OCI-LY1 (cell line): Measurements from ENCODE around the gene AEBP1.

Experiments used
- H2AFZ ChIP-seq: fragments of 200-600 bp; sonication (generic), shearing (Covaris generic); 2 replicates; pipeline ENCODE4 v1.6.0; 2014; ENCODE audit warnings: antibody characterized with exemption, mild to moderate bottlenecking, low read length
- H3F3A ChIP-seq: fragments of 200-600 bp; sonication (generic), shearing (Covaris generic); 2 replicates; pipeline ENCODE4 v1.6.0; 2014; ENCODE audit warnings: mild to moderate bottlenecking, antibody characterized with exemption, low read length, moderate library complexity; ENCODE audit not compliant: insufficient read depth
- H3K27ac ChIP-seq: fragments of 200-600 bp; sonication (generic); 2 replicates; pipeline ENCODE4 v1.5.1; 2014; ENCODE audit warnings: low read length, mixed run types, mild to moderate bottlenecking, low read depth; ENCODE audit not compliant: poor library complexity, severe bottlenecking
- H3K27me3 ChIP-seq: fragments of 200-600 bp; sonication (generic); 2 replicates; pipeline ENCODE4 v1.6.0; 2014; ENCODE audit warnings: antibody characterized with exemption, mild to moderate bottlenecking, low read length, moderate library complexity; ENCODE audit not compliant: insufficient read depth
- H3K36me3 ChIP-seq: fragments of 200-600 bp; sonication (generic); 2 replicates; pipeline ENCODE4 v1.6.1; 2014; ENCODE audit warnings: mild to moderate bottlenecking, antibody characterized with exemption, low read length, moderate library complexity, mixed read lengths; ENCODE audit not compliant: insufficient read depth
- H3K4me1 ChIP-seq: fragments of 200-600 bp; sonication (generic); 2 replicates; pipeline ENCODE4 v1.5.1; 2014; ENCODE audit warnings: mild to moderate bottlenecking, low read length, moderate library complexity; ENCODE audit not compliant: insufficient read depth, severe bottlenecking
- H3K4me2 ChIP-seq: fragments of 200-600 bp; sonication (generic), shearing (Covaris generic); 2 replicates; pipeline ENCODE4 v1.6.1; 2014; ENCODE audit warnings: low read length
- H3K4me3 ChIP-seq: fragments of 200-600 bp; sonication (generic); 2 replicates; pipeline ENCODE4 v1.5.1; 2014; ENCODE audit warnings: low read length, low read depth, mild to moderate bottlenecking, mixed read lengths; ENCODE audit not compliant: poor library complexity, severe bottlenecking
- H3K79me2 ChIP-seq: fragments of 200-600 bp; shearing (Covaris generic); 2 replicates; pipeline ENCODE4 v1.6.1; 2016; ENCODE audit warnings: mixed run types, low read length, mixed read lengths; ENCODE audit not compliant: insufficient read depth
- H3K9ac ChIP-seq: fragments of 200-600 bp; sonication (generic), shearing (Covaris generic); 2 replicates; pipeline ENCODE4 v1.6.1; 2014; ENCODE audit warnings: mild to moderate bottlenecking, low read length, mixed read lengths
- H3K9me2 ChIP-seq: fragments of 200-600 bp; sonication (generic), shearing (Covaris generic); 2 replicates; pipeline ENCODE4 v1.6.1; 2014; ENCODE audit warnings: low read depth, mild to moderate bottlenecking, low read length, mixed read lengths
- H3K9me3 ChIP-seq: fragments of 200-600 bp; shearing (Covaris generic); 2 replicates; pipeline ENCODE4 v1.6.1; 2014; ENCODE audit warnings: low read length, mixed read lengths
- H4K20me1 ChIP-seq: fragments of 200-600 bp; sonication (generic), shearing (Covaris generic); 2 replicates; pipeline ENCODE4 v1.6.0; 2016; ENCODE audit warnings: mild to moderate bottlenecking, low read length; ENCODE audit not compliant: insufficient read depth
- CTCF ChIP-seq: fragments of 200-600 bp; sonication (generic), shearing (Covaris generic); IDR thresholded peaks from 2 replicates; pipeline ENCODE4 v1.5.1; 2017; ENCODE audit warnings: mild to moderate bottlenecking, antibody characterized with exemption, low read length, moderate library complexity, mixed read lengths
- EZH2 ChIP-seq: fragments of 200-600 bp; sonication (generic), shearing (Covaris generic); IDR thresholded peaks from 2 replicates; pipeline ENCODE4 v1.8.0; 2017; ENCODE audit warnings: borderline replicate concordance, mixed run types, mild to moderate bottlenecking, antibody characterized with exemption, low read length, moderate library complexity, mixed read lengths

Gene AEBP1

GRCh38 chr7:44134943-44135628 is 30.9 kb downstream of the AEBP1 start:
- H3K4me1 ChIP-seq: peaks cover 9% of the 10 kb centered on the region
- no peak overlapping the region for H3K27ac ChIP-seq
- no peak overlapping the region for H3K4me3 ChIP-seq
- no peaks in the 10 kb centered on the region; the same call in 1 of the 2 replicates for H3K27me3 ChIP-seq
- H3K9me2 ChIP-seq: no peaks in the 10 kb centered on the region
- H3F3A ChIP-seq: no peaks in the 10 kb centered on the region
- H2AFZ ChIP-seq: no peak overlapping the region
- no peaks in the 10 kb centered on the region for H4K20me1 ChIP-seq
- no peak overlapping the region for H3K9ac ChIP-seq
- no peaks in the 10 kb centered on the region for H3K9me3 ChIP-seq
- H3K4me2 ChIP-seq: no peak overlapping the region
- H3K36me3 ChIP-seq: no peaks in the 10 kb centered on the region
- H3K79me2 ChIP-seq: no peaks in the 10 kb centered on the region
- TF ChIP-seq CTCF (no peak), EZH2 (no peak)

GRCh38 chr7:44136731-44137130 is 32.6 kb downstream of the AEBP1 start:
- H3K36me3 ChIP-seq: no peaks in the 10 kb centered on the region
- H3K9me3 ChIP-seq: no peaks in the 10 kb centered on the region
- H3K4me2 ChIP-seq: no peak overlapping the region
- no peaks in the 10 kb centered on the region for H3F3A ChIP-seq
- no peaks in the 10 kb centered on the region for H3K79me2 ChIP-seq
- H3K27me3 ChIP-seq: no peaks in the 10 kb centered on the region; the same call in 1 of the 2 replicates
- TF ChIP-seq CTCF: no peak
- TF ChIP-seq EZH2: no peak
- no peak overlapping the region for H3K27ac ChIP-seq
- no peak overlapping the region for H3K9ac ChIP-seq
- H2AFZ ChIP-seq: no peak overlapping the region
- no peaks in the 10 kb centered on the region for H4K20me1 ChIP-seq
- no peak overlapping the region for H3K4me3 ChIP-seq
- H3K4me1 ChIP-seq: no peaks in the 10 kb centered on the region
- no peaks in the 10 kb centered on the region for H3K9me2 ChIP-seq

GRCh38 chr7:44138698-44139097 is 34.6 kb downstream of the AEBP1 start:
- no peak overlapping the region for H2AFZ ChIP-seq
- H3K9ac ChIP-seq: no peak overlapping the region
- H3K9me3 ChIP-seq: no peaks in the 10 kb centered on the region
- no peaks in the 10 kb centered on the region for H3F3A ChIP-seq
- no peaks in the 10 kb centered on the region for H4K20me1 ChIP-seq
- no peaks in the 10 kb centered on the region for H3K9me2 ChIP-seq
- no peak overlapping the region for H3K4me2 ChIP-seq
- H3K4me1 ChIP-seq: no peaks in the 10 kb centered on the region
- no peak overlapping the region for H3K27ac ChIP-seq
- H3K27me3 ChIP-seq: no peaks in the 10 kb centered on the region; the same call in 1 of the 2 replicates
- TF ChIP-seq EZH2 (no peak), CTCF (peak; percentile 38; the same call in 1 of the 2 replicates)
- H3K79me2 ChIP-seq: no peaks in the 10 kb centered on the region
- no peak overlapping the region for H3K4me3 ChIP-seq
- H3K36me3 ChIP-seq: no peaks in the 10 kb centered on the region
